ENCODE data around the gene ITPK1.

DNA sequence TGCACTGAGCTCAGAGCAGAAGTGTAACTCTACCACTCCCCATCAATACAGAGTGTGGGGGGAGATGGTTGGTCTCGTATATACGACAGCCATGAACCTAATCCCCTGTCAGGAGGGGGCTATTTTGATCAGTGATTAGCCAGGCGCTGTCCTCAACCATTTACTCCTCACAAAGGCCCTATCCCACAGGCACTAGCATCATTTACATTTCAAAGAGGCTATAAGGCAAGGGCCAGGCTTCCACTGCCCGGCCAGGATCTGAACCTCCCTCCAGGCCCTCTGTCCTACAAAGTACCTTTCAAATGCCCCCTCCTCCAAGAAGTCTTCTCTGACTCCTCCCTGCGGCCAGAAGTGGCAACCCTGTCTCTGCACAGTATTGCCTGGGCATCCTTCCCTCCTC lies 74.7 kb downstream of the ITPK1 start:
- TF ChIP-seq, protein P1, sequence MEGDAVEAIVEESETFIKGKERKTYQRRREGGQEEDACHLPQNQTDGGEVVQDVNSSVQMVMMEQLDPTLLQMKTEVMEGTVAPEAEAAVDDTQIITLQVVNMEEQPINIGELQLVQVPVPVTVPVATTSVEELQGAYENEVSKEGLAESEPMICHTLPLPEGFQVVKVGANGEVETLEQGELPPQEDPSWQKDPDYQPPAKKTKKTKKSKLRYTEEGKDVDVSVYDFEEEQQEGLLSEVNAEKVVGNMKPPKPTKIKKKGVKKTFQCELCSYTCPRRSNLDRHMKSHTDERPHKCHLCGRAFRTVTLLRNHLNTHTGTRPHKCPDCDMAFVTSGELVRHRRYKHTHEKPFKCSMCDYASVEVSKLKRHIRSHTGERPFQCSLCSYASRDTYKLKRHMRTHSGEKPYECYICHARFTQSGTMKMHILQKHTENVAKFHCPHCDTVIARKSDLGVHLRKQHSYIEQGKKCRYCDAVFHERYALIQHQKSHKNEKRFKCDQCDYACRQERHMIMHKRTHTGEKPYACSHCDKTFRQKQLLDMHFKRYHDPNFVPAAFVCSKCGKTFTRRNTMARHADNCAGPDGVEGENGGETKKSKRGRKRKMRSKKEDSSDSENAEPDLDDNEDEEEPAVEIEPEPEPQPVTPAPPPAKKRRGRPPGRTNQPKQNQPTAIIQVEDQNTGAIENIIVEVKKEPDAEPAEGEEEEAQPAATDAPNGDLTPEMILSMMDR (IDR thresholded peaks at IDR 0.05): no peak
- no peak for TF ChIP-seq POLR2A (IDR thresholded peaks at IDR 0.05)
